ENCODE results near the gene CNTNAP2. TPM values are rescaled to one million over a fixed set of nuclear protein-coding genes. Genes with fewer than 3 reads are reported as not detected.

CNTNAP2 gene
- total RNA-seq, 1 experiment from 2014 or later = 64.5 TPM

DNA sequence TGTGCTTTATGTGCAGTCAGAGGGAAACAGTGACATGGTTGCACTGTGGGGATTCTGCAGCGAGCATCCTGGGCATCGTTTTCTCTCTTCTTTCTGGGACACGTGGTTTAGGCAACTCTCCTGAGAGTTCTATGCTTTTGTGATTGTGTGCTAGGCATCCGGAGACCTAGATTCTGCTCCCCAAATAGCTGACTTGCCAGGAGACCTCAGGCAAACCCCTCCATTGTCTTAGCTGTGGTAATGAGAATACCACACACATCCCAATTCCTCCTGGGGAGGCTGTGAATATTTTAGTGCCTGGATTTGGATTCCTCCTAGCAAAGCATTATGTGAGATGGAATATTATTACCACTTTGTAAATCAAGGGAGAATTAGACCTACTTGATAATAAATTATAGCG is 1862.0 kb downstream of the CNTNAP2 start:
- Histone ChIP-seq H3K27ac (ENCODE audit: insufficient read length, low read depth, low read length) (no peak overlapping the region), H3K4me2 (ENCODE audit: insufficient read depth, insufficient read length, low read length) (no peak overlapping the region), H2AFZ (ENCODE audit: low read length) (no peak overlapping the region), H2BK5ac (ENCODE audit: insufficient read length, low read length) (no peak overlapping the region), H2BK20ac (ENCODE audit: low read depth, low read length, poor library complexity, severe bottlenecking) (no peak overlapping the region), H3K27me3 (ENCODE audit: insufficient read depth, low read length) (no peaks in the 10 kb centered on the region), H2BK120ac (ENCODE audit: low read depth, low read length, poor library complexity, severe bottlenecking) (no peak overlapping the region), H3K56ac (ENCODE audit: insufficient read length, low read depth, low read length) (no peak overlapping the region), H2BK15ac (ENCODE audit: low read depth, low read length) (no peak overlapping the region), H3K23me2 (ENCODE audit: insufficient read length, low read depth, low read length, poor library complexity, severe bottlenecking) (no peaks in the 10 kb centered on the region), H2AK5ac (ENCODE audit: insufficient read length, low read length) (no peak overlapping the region), H2BK12ac (ENCODE audit: insufficient read length, low read depth, low read length) (no peak overlapping the region), H4K91ac (ENCODE audit: insufficient read length, low read depth, low read length) (no peak overlapping the region), H4K5ac (ENCODE audit: insufficient read length, low read depth, low read length) (no peak overlapping the region), H3K23ac (ENCODE audit: insufficient read length, low read depth, low read length) (no peak overlapping the region), H3T11ph (ENCODE audit: low read length) (no peak overlapping the region), H3K9ac (ENCODE audit: extremely low read depth, insufficient read length, low read length) (no peak overlapping the region), H3K9me3 (ENCODE audit: control insufficient read depth, low read depth, low read length) (no peaks in the 10 kb centered on the region), H3K14ac (ENCODE audit: insufficient read depth, low read length) (no peak overlapping the region), H3K79me1 (ENCODE audit: insufficient read depth, low read depth, low read length, poor library complexity, severe bottlenecking) (no peaks in the 10 kb centered on the region), H3K4me1 (ENCODE audit: insufficient read depth, low read length) (no peaks in the 10 kb centered on the region), H3K79me2 (ENCODE audit: insufficient read depth, low read length) (no peaks in the 10 kb centered on the region), H4K8ac (replicated peaks; ENCODE audit: insufficient read length, low read depth, low read length) (no peak overlapping the region), H3K18ac (ENCODE audit: insufficient read length, low read depth, low read length) (no peak overlapping the region), H4K20me1 (ENCODE audit: control insufficient read depth, insufficient read depth, insufficient read length) (no peaks in the 10 kb centered on the region), H3K4ac (ENCODE audit: low read depth, low read length) (no peak overlapping the region)
- WGBS (ENCODE audit: extremely low coverage, insufficient read length, low lambda C conversion rate) = no CpG with 5 or more reads among the region's 5 CpGs
- Mint-ChIP-seq H3K9me3 (peaks cover 3% of the 10 kb centered on the region in 2 experiments; a peak in 3 of 5 replicates), H3K4me1 (peaks cover 12% of the 10 kb centered on the region in 2 experiments), H3K27ac (no peak overlapping the region), H3K27me3 (ENCODE audit: low read depth) (peaks cover 2% of the 10 kb centered on the region), H3K4me3 (no peak overlapping the region), H3K36me3 (ENCODE audit: insufficient read depth in 1 of 3, low read depth in 3 of 3) (peaks cover 3 to 4% (median 3%) of the 10 kb centered on the region in 3 experiments; a peak in 4 of 7 replicates)
- DNase-seq = no peak
- TF ChIP-seq, protein P1, sequence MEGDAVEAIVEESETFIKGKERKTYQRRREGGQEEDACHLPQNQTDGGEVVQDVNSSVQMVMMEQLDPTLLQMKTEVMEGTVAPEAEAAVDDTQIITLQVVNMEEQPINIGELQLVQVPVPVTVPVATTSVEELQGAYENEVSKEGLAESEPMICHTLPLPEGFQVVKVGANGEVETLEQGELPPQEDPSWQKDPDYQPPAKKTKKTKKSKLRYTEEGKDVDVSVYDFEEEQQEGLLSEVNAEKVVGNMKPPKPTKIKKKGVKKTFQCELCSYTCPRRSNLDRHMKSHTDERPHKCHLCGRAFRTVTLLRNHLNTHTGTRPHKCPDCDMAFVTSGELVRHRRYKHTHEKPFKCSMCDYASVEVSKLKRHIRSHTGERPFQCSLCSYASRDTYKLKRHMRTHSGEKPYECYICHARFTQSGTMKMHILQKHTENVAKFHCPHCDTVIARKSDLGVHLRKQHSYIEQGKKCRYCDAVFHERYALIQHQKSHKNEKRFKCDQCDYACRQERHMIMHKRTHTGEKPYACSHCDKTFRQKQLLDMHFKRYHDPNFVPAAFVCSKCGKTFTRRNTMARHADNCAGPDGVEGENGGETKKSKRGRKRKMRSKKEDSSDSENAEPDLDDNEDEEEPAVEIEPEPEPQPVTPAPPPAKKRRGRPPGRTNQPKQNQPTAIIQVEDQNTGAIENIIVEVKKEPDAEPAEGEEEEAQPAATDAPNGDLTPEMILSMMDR (conservative IDR thresholded peaks at IDR 0.05) = no peak
